Esophagus mucosa (tissue), 1 donor: ENCODE measurements around the gene STKLD1. TPM values are rescaled to one million over a fixed set of nuclear protein-coding genes. Genes with fewer than 3 reads are reported as not detected.
"Not testable (repeated sequence)": the region's sequence is repeated elsewhere in the genome, so short reads cannot be mapped to it uniquely, and the experiment has no call there.

Experiments
- ATAC-seq: fragments of 200-7000 bp; cut with Tn5 transposase; one replicate; pipeline ENCODE4 v1.9.1; 2020
- total RNA-seq: library from RNA; stranded (reverse); gene quantifications from one replicate; pipeline ENCODE4 v1.2.4, GENCODE V29; 2023
- donor health status: DM: yes; HTN: yes; CAD: no.

The STKLD1 gene
- total RNA-seq, 1 donor from 2014 or later: 0.40 TPM

GRCh38 chr9:133445293-133445969 is 69.3 kb downstream of the STKLD1 start:
- ATAC-seq: no peak

- peak; percentile 4 for ATAC-seq
Observed at GRCh38 chr9:133448487-133448972, 72.4 kb downstream of the STKLD1 start.

GRCh38 chr9:133449760-133450159 is 73.6 kb downstream of the STKLD1 start:
- peak; percentile 90 for ATAC-seq

- not testable (repeated sequence) for ATAC-seq
Observed at GRCh38 chr9:133451865-133452264, 75.7 kb downstream of the STKLD1 start.

- no peak for ATAC-seq
Observed at GRCh38 chr9:133452562-133452961, 76.4 kb downstream of the STKLD1 start.

GRCh38 chr9:133453651-133454050 is 77.5 kb downstream of the STKLD1 start:
- no peak for ATAC-seq

GRCh38 chr9:133454325-133454724 is 78.2 kb downstream of the STKLD1 start:
- ATAC-seq: no peak

GRCh38 chr9:133454943-133455673 is 78.9 kb downstream of the STKLD1 start:
- ATAC-seq: no peak

Other genes starting within 250 kb of the STKLD1 start
- gene GBGT1, start 212.5 kb upstream of the STKLD1 start, total RNA-seq: 2.0 TPM
- not detected for gene OBP2B, start 167.1 kb upstream of the STKLD1 start, total RNA-seq
- 7.3 TPM for gene ABO, start 101.2 kb upstream of the STKLD1 start, total RNA-seq
- 9.9 TPM for gene SURF6, start 40.2 kb upstream of the STKLD1 start, total RNA-seq
- gene MED22, start 28.2 kb upstream of the STKLD1 start, total RNA-seq: 10.8 TPM
- gene RPL7A, start 28.1 kb upstream of the STKLD1 start, total RNA-seq: 2,377 TPM
- gene SURF1, start 19.9 kb upstream of the STKLD1 start, total RNA-seq: 25.4 TPM
- 25.6 TPM for gene SURF2, start 19.8 kb upstream of the STKLD1 start, total RNA-seq
- 87.2 TPM for gene SURF4, start 306 bp upstream of the STKLD1 start, total RNA-seq
- 13.7 TPM for gene REXO4, start 41.6 kb downstream of the STKLD1 start, total RNA-seq
- gene ADAMTS13, start 46.0 kb downstream of the STKLD1 start, total RNA-seq: 0.92 TPM
- gene CACFD1, start 83.6 kb downstream of the STKLD1 start, total RNA-seq: 7.4 TPM
- 0.80 TPM for gene SLC2A6, start 102.7 kb downstream of the STKLD1 start, total RNA-seq
- not detected for gene MYMK, start 148.6 kb downstream of the STKLD1 start, total RNA-seq
- gene ADAMTSL2, start 158.3 kb downstream of the STKLD1 start, total RNA-seq: 0.88 TPM
- gene FAM163B, start 233.0 kb downstream of the STKLD1 start, total RNA-seq: not detected